ENCODE data around the gene GDPD3. TPM values are rescaled to one million over a fixed set of nuclear protein-coding genes. Genes with fewer than 3 reads are reported as not detected.
A peak's percentile ranks its signal among the peaks of the same experiment; 100 is the strongest.

The GDPD3 gene
- total and polyA plus RNA-seq, 9 of the 15 experiments (the other 6 are each of a cell fraction or from before 2014, with no cell fraction given) = 0.47 to 3.9 (median 1.1) TPM

- no peak for TF ChIP-seq NELFE (IDR thresholded peaks at IDR 0.05; ENCODE audit: insufficient read depth, insufficient read length)
- no peak for TF ChIP-seq CCAR2 (IDR thresholded peaks at IDR 0.05; ENCODE audit: low read depth, low read length)
- TF ChIP-seq ZNF23 (CRISPR knock-in tag; IDR thresholded peaks at IDR 0.05) = no peak
- no peak for TF ChIP-seq SIN3B (IDR thresholded peaks at IDR 0.05; ENCODE audit: low read depth)
- no peak for TF ChIP-seq ZNF75A (CRISPR knock-in tag; IDR thresholded peaks at IDR 0.05)
- TF ChIP-seq RERE (CRISPR knock-in tag; IDR thresholded peaks at IDR 0.05; ENCODE audit: borderline replicate concordance) = no peak
- TF ChIP-seq NFATC3 (IDR thresholded peaks at IDR 0.05) = no peak
- TF ChIP-seq KHSRP (IDR thresholded peaks at IDR 0.05) = no peak
- no peak for TF ChIP-seq RBM39 (optimal IDR thresholded peaks at IDR 0.05; ENCODE audit: low read depth, low read length)
- TF ChIP-seq ZNF318 (IDR thresholded peaks at IDR 0.05; ENCODE audit: borderline replicate concordance in 1 of 2, low read depth in 1 of 2) = no peak
- peak; percentile 75; the same call in 1 of the 2 replicates for TF ChIP-seq ZNF589 (CRISPR knock-in tag; IDR thresholded peaks at IDR 0.05; ENCODE audit: low read depth)
- no peak for TF ChIP-seq KDM1A (IDR thresholded peaks at IDR 0.05)
These were observed 21.6 kb downstream of the GDPD3 start, which contains the start of gene TBX6 (continued) for GRCh38 chr16:30091474-30092372.

All from K562 (cell line).